ENCODE data around the gene CST2.
"Not testable (repeated sequence)": the region's sequence is repeated elsewhere in the genome, so short reads cannot be mapped to it uniquely, and the experiment has no call there.

GRCh38 chr20:23778676-23779075 lies 47.9 kb downstream of the CST2 start:
- not testable (repeated sequence) for TF ChIP-seq POLR2AphosphoS5 (IDR thresholded peaks at IDR 0.05; ENCODE audit: borderline replicate concordance, low read depth, low read length); FOXP2 (optimal IDR thresholded peaks at IDR 0.05; ENCODE audit: control extremely low read depth, extremely low read length, insufficient read depth)
